SK-MEL-5 (cell line): ENCODE data around the gene CX3CR1. TPM values are rescaled to one million over a fixed set of nuclear protein-coding genes. Genes with fewer than 3 reads are reported as not detected.
"Not testable (repeated sequence)": the region's sequence is repeated elsewhere in the genome, so short reads cannot be mapped to it uniquely, and the experiment has no call there.

Source experiments
- DNase-seq: peaks from one replicate; pipeline ENCODE4 v3.0.0-alpha.2; 2016; ENCODE audit warnings: low read depth, low spot score
- in situ Hi-C: cut with HindIII; loops from 2 replicates; pipeline ENCODE4 v1.10.0; 2016; ENCODE audit warnings: low sequenced_read_pairs, high pct_unique_total_duplicates, low pct_unique_long_range_greater_than_20kb
- total RNA-seq: library from RNA; depleted of rRNA; stranded (reverse); fragments of >200 nt; shearing (Covaris generic); gene quantifications from 2 replicates; pipeline ENCODE4 v1.2.3, GENCODE V29; 2014

CX3CR1 gene
- total RNA-seq, 1 experiment from 2014 or later: not detected

GRCh38 chr3:39254806-39255449 is 24.9 kb downstream of the CX3CR1 start:
- DNase-seq: no peak
- in situ Hi-C loops: no loop called here

- in situ Hi-C loops: no loop called here
These were observed 28.3 kb downstream of the CX3CR1 start for GRCh38 chr3:39251576-39251975.

GRCh38 chr3:39250116-39250747 is 29.6 kb downstream of the CX3CR1 start:
- no peak for DNase-seq
- in situ Hi-C loops: no loop called here

More at GRCh38 chr3:39251576-39251975, 28.3 kb downstream of the CX3CR1 start:
- DNase-seq: no peak

GRCh38 chr3:39249453-39250115 is 30.3 kb downstream of the CX3CR1 start:
- no peak for DNase-seq
- in situ Hi-C loops: no loop called here

GRCh38 chr3:39241561-39241960 is 38.3 kb downstream of the CX3CR1 start:
- in situ Hi-C loops: no loop called here
- no peak for DNase-seq

- DNase-seq: no peak
- in situ Hi-C loops: no loop called here
These were observed 42.8 kb downstream of the CX3CR1 start for GRCh38 chr3:39237027-39237426.

- in situ Hi-C loops: no loop called here
- no peak for DNase-seq
These were observed 45.2 kb downstream of the CX3CR1 start for GRCh38 chr3:39234651-39235050.

- in situ Hi-C loops: no loop called here
- DNase-seq: no peak
These were observed 47.0 kb downstream of the CX3CR1 start for GRCh38 chr3:39232859-39233258.

GRCh38 chr3:39230453-39230852 is 49.4 kb downstream of the CX3CR1 start:
- DNase-seq: no peak
- in situ Hi-C loops: no loop called here

- in situ Hi-C loops: no loop called here
- DNase-seq: no peak
These were observed 51.3 kb downstream of the CX3CR1 start for GRCh38 chr3:39228496-39228895.

GRCh38 chr3:39227596-39227995 is 52.2 kb downstream of the CX3CR1 start:
- DNase-seq, in situ Hi-C loops: not testable (repeated sequence)

GRCh38 chr3:39226106-39226741 is 53.6 kb downstream of the CX3CR1 start:
- no peak for DNase-seq
- in situ Hi-C loops: no loop called here

- no peak for DNase-seq
- in situ Hi-C loops: no loop called here
These were observed 55.5 kb downstream of the CX3CR1 start for GRCh38 chr3:39224288-39224687.

- in situ Hi-C loops: no loop called here
- DNase-seq: no peak
These were observed 56.9 kb downstream of the CX3CR1 start for GRCh38 chr3:39222939-39223338.

GRCh38 chr3:39222462-39222861 is 57.4 kb downstream of the CX3CR1 start:
- in situ Hi-C loops: no loop called here
- DNase-seq: no peak

GRCh38 chr3:39221141-39221530 is 58.7 kb downstream of the CX3CR1 start:
- in situ Hi-C loops: no loop called here
- no peak for DNase-seq

- in situ Hi-C loops: no loop called here
These were observed 59.3 kb downstream of the CX3CR1 start for GRCh38 chr3:39220407-39221140.

GRCh38 chr3:39219702-39220101 is 60.1 kb downstream of the CX3CR1 start:
- in situ Hi-C loops: no loop called here
- no peak for DNase-seq

More at GRCh38 chr3:39220407-39221140, 59.3 kb downstream of the CX3CR1 start:
- no peak for DNase-seq
